HG03342 (cell line): ENCODE measurements around the gene ARHGEF37.

Experiments used
- ATAC-seq: cut with Tn5 transposase; IDR thresholded peaks from one replicate; pipeline ENCODE4 v1.9.1; 2021; ENCODE audit warnings: mild to moderate bottlenecking, moderate library complexity; ENCODE audit not compliant: unreplicated experiment

Gene ARHGEF37

GRCh38 chr5:149598966-149599365 lies 17.7 kb downstream of the ARHGEF37 start:
- no peak for ATAC-seq

GRCh38 chr5:149599375-149599774 lies 18.1 kb downstream of the ARHGEF37 start:
- ATAC-seq, result no peak

- no peak for ATAC-seq
Measured at GRCh38 chr5:149600932-149601331, 19.6 kb downstream of the ARHGEF37 start.

GRCh38 chr5:149603210-149603609 lies 21.9 kb downstream of the ARHGEF37 start:
- no peak for ATAC-seq

GRCh38 chr5:149603920-149604319 lies 22.6 kb downstream of the ARHGEF37 start:
- no peak for ATAC-seq

- no peak for ATAC-seq
Measured at GRCh38 chr5:149604321-149604720, 23.0 kb downstream of the ARHGEF37 start.

GRCh38 chr5:149605354-149605997 lies 24.2 kb downstream of the ARHGEF37 start:
- ATAC-seq, result no peak

GRCh38 chr5:149605998-149606724 lies 24.9 kb downstream of the ARHGEF37 start:
- peak; percentile 92 for ATAC-seq

GRCh38 chr5:149608936-149609545 lies 27.7 kb downstream of the ARHGEF37 start:
- ATAC-seq, result no peak

- no peak for ATAC-seq
Measured at GRCh38 chr5:149609640-149610219, 28.4 kb downstream of the ARHGEF37 start.

- no peak for ATAC-seq
Measured at GRCh38 chr5:149610589-149611255, 29.4 kb downstream of the ARHGEF37 start.

- ATAC-seq, result no peak
Measured at GRCh38 chr5:149611326-149611725, 30.0 kb downstream of the ARHGEF37 start.

GRCh38 chr5:149614034-149614907 lies 33.0 kb downstream of the ARHGEF37 start:
- ATAC-seq, result no peak

- no peak for ATAC-seq
Measured at GRCh38 chr5:149615976-149616375, 34.7 kb downstream of the ARHGEF37 start.

GRCh38 chr5:149616727-149617285 lies 35.5 kb downstream of the ARHGEF37 start:
- ATAC-seq, result peak; percentile 66

- ATAC-seq, result no peak
Measured at GRCh38 chr5:149617760-149618306, 36.5 kb downstream of the ARHGEF37 start.

GRCh38 chr5:149618581-149619248 lies 37.4 kb downstream of the ARHGEF37 start:
- ATAC-seq, result peak; percentile 56

GRCh38 chr5:149621415-149622098 lies 40.3 kb downstream of the ARHGEF37 start:
- ATAC-seq, result no peak
